ENCODE data around the gene MRPS16. TPM values are rescaled to one million over a fixed set of nuclear protein-coding genes. Genes with fewer than 3 reads are reported as not detected.

The MRPS16 gene
- total and polyA plus RNA-seq, 2 of the 13 experiments (the other 11 are each of a cell fraction or from before 2014, with no cell fraction given): 70.1 to 135 TPM

DNA sequence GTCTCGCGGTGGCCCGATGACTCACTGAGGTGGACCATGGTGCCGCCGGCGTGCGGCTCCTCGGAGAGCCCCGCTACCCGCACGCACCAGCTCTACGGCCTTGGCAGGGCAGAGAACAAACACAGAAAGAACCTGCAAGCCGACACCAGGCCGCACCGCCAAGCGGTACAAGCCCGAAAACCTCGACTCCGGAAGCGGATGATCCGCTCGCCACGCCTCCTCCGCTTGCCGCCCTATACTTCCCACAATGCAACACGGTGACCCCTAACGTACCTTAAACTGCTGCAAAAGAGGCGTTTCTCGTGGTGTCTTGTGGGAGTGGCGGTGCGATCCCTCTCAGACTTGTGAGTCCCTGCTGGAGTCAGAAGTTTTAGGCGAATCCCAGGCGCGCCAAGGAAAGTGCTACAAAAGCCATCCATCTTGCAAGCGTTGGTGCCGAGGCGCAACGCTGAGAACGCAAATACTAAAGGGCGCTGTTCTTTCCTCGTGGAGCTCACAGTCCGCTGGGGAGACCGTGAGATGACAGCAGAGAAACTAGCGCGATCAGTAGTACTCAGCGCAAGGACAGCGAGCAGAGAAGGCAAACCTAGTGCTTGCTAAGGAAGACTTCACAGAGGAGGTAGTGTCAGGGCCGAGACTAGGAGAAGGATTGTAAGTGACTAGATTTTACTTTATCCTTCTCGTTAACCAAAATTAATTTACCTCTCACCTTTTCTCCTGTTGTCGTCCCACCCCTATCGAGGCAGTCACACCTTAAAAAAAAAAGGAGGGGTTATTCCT, at the start of gene MRPS16 (continued):
- TF ChIP-seq, protein P1, sequence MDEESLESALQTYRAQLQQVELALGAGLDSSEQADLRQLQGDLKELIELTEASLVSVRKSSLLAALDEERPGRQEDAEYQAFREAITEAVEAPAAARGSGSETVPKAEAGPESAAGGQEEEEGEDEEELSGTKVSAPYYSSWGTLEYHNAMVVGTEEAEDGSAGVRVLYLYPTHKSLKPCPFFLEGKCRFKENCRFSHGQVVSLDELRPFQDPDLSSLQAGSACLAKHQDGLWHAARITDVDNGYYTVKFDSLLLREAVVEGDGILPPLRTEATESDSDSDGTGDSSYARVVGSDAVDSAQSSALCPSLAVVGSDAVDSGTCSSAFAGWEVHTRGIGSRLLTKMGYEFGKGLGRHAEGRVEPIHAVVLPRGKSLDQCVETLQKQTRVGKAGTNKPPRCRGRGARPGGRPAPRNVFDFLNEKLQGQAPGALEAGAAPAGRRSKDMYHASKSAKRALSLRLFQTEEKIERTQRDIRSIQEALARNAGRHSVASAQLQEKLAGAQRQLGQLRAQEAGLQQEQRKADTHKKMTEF (CRISPR knock-in tag; IDR thresholded peaks at IDR 0.05): peak; percentile 80
- TF ChIP-seq CHD2 (IDR thresholded peaks at IDR 0.05; ENCODE audit: low read depth, low read length) (peak; percentile 66), NR2F6 (IDR thresholded peaks at IDR 0.05) (no peak; the same call in 1 of the 2 replicates), NR2F6 (CRISPR knock-in tag; IDR thresholded peaks at IDR 0.05) (peak; percentile 81), BRD4 (CRISPR knock-in tag; IDR thresholded peaks at IDR 0.05) (peak; percentile 73), ZNF782 (CRISPR knock-in tag; IDR thresholded peaks at IDR 0.05; ENCODE audit: borderline replicate concordance) (peak; percentile 52; the same call in 1 of the 2 replicates), ARID2 (CRISPR knock-in tag; IDR thresholded peaks at IDR 0.05; ENCODE audit: borderline replicate concordance) (no peak), KLF9 (CRISPR knock-in tag; IDR thresholded peaks at IDR 0.05; ENCODE audit: low read depth) (peak; percentile 86; the same call in 1 of the 2 replicates), ZBTB8A (CRISPR knock-in tag; IDR thresholded peaks at IDR 0.05; ENCODE audit: borderline replicate concordance, low read depth) (peak; percentile 61; the same call in 1 of the 2 replicates), ZNF792 (CRISPR knock-in tag; IDR thresholded peaks at IDR 0.05) (peak; percentile 27), HNRNPK (IDR thresholded peaks at IDR 0.05; ENCODE audit: low read depth, low read length, poor library complexity, severe bottlenecking) (no peak), ZNF264 (CRISPR knock-in tag; IDR thresholded peaks at IDR 0.05) (peak; percentile 64; the same call in 1 of the 2 replicates), ZNF839 (CRISPR knock-in tag; IDR thresholded peaks at IDR 0.05; ENCODE audit: borderline replicate concordance) (peak; percentile 62; the same call in 1 of the 2 replicates), SMYD3 (CRISPR knock-in tag; IDR thresholded peaks at IDR 0.05) (no peak), MED8 (CRISPR knock-in tag; IDR thresholded peaks at IDR 0.05; ENCODE audit: insufficient replicate concordance) (no peak), FOXK1 (CRISPR knock-in tag; IDR thresholded peaks at IDR 0.05; ENCODE audit: borderline replicate concordance, low read depth) (peak; percentile 81; the same call in 1 of the 2 replicates), ZFX (CRISPR knock-in tag; IDR thresholded peaks at IDR 0.05; ENCODE audit: low read depth) (peak; percentile 98), NR1H2 (CRISPR knock-in tag; IDR thresholded peaks at IDR 0.05; ENCODE audit: borderline replicate concordance, low read depth) (0 out of 2 replicates have a peak, but pooled peaks have one; percentile 34), PITX1 (CRISPR knock-in tag; IDR thresholded peaks at IDR 0.05) (peak; percentile 28; the same call in 1 of the 2 replicates)
- TF ChIP-seq, protein P2, sequence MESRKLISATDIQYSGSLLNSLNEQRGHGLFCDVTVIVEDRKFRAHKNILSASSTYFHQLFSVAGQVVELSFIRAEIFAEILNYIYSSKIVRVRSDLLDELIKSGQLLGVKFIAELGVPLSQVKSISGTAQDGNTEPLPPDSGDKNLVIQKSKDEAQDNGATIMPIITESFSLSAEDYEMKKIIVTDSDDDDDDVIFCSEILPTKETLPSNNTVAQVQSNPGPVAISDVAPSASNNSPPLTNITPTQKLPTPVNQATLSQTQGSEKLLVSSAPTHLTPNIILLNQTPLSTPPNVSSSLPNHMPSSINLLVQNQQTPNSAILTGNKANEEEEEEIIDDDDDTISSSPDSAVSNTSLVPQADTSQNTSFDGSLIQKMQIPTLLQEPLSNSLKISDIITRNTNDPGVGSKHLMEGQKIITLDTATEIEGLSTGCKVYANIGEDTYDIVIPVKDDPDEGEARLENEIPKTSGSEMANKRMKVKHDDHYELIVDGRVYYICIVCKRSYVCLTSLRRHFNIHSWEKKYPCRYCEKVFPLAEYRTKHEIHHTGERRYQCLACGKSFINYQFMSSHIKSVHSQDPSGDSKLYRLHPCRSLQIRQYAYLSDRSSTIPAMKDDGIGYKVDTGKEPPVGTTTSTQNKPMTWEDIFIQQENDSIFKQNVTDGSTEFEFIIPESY (CRISPR knock-in tag; IDR thresholded peaks at IDR 0.05): no peak
- TF ChIP-seq, protein P3, sequence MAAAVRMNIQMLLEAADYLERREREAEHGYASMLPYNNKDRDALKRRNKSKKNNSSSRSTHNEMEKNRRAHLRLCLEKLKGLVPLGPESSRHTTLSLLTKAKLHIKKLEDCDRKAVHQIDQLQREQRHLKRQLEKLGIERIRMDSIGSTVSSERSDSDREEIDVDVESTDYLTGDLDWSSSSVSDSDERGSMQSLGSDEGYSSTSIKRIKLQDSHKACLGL (CRISPR knock-in tag; IDR thresholded peaks at IDR 0.05): peak; percentile 85
- TF ChIP-seq, protein P4, sequence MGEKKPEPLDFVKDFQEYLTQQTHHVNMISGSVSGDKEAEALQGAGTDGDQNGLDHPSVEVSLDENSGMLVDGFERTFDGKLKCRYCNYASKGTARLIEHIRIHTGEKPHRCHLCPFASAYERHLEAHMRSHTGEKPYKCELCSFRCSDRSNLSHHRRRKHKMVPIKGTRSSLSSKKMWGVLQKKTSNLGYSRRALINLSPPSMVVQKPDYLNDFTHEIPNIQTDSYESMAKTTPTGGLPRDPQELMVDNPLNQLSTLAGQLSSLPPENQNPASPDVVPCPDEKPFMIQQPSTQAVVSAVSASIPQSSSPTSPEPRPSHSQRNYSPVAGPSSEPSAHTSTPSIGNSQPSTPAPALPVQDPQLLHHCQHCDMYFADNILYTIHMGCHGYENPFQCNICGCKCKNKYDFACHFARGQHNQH (CRISPR knock-in tag; IDR thresholded peaks at IDR 0.05): peak; percentile 75
- TF ChIP-seq, protein P5, sequence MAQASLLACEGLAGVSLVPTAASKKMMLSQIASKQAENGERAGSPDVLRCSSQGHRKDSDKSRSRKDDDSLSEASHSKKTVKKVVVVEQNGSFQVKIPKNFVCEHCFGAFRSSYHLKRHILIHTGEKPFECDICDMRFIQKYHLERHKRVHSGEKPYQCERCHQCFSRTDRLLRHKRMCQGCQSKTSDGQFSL (CRISPR knock-in tag; IDR thresholded peaks at IDR 0.05): no peak
